B cell (primary cell): ENCODE results near the gene TP53BP1. TPM values are rescaled to one million over a fixed set of nuclear protein-coding genes. Genes with fewer than 3 reads are reported as not detected.

Experiments
- ATAC-seq: fragments of 200-7000 bp; cut with Tn5 transposase; one replicate; pipeline ENCODE4 v1.10.0; 2021; ENCODE audit warnings: low read depth, mild to moderate bottlenecking, moderate number of reproducible peaks, moderate library complexity
- CTCF ChIA-PET: fragments of 350-600 bp; sonication (Branson Sonifier 250); formaldehyde crosslinking; loops from one replicate; lab custom pipeline; 2021; ENCODE audit warnings: antibody characterized with exemption, inconsistent platforms; lab: Charles Lee
- POLR2A ChIA-PET: fragments of 350-600 bp; sonication (Branson Sonifier 250); formaldehyde crosslinking; loops from one replicate; lab custom pipeline; 2021; ENCODE audit warnings: antibody characterized with exemption; lab: Charles Lee
- DNase-seq: peaks from one replicate; pipeline ENCODE4 v3.0.0; 2013
- H2AFZ ChIP-seq: 2 replicates; pipeline ENCODE4 v1.6.1; 2012; ENCODE audit warnings: mild to moderate bottlenecking, low read depth, low read length; ENCODE audit not compliant: insufficient read depth, poor library complexity, severe bottlenecking
- H3K27ac ChIP-seq, 2 donors: 1 replicate in 1 of 2; 2 replicates in 1 of 2; pipeline ENCODE4 v1.5.1; 2012 to 2013; ENCODE audit warnings: low read length in 2 of 2, mild to moderate bottlenecking in 2 of 2, moderate library complexity in 1 of 2
- H3K27me3 ChIP-seq, 4 experiments: fragments of 200-600 bp in 1 of 4; sonication (generic) in 1 of 4; replicated peaks in 1 of 4; 1 replicate in 2 of 4; 2 replicates in 2 of 4; pipeline versions ENCODE4 v1.6.1 to v1.7.0; 2013 to 2016; ENCODE audit warnings: low read length in 3 of 4, mild to moderate bottlenecking in 2 of 4, mixed read lengths in 1 of 4, moderate library complexity in 1 of 4; ENCODE audit not compliant: insufficient read depth in 4 of 4, control insufficient read depth in 3 of 4; ENCODE audit errors: control extremely low read depth in 1 of 4
- H3K36me3 ChIP-seq, 2 experiments: replicated peaks in 1 of 2; 1 replicate in 1 of 2; 2 replicates in 1 of 2; pipeline versions ENCODE4 v1.6.1 to v1.7.1; 2013; ENCODE audit warnings: low read length in 1 of 2; ENCODE audit not compliant: insufficient read depth in 2 of 2, control insufficient read depth in 1 of 2; ENCODE audit errors: control extremely low read depth in 1 of 2, extremely low read depth in 1 of 2
- H3K4me1 ChIP-seq, 2 donors: fragments of 200-600 bp in 1 of 2; sonication (generic) in 1 of 2; 1 replicate in 1 of 2; 2 replicates in 1 of 2; pipeline versions ENCODE4 v1.5.1 to v1.6.1; 2013 to 2017; ENCODE audit warnings: low read length in 2 of 2; ENCODE audit not compliant: control insufficient read depth in 2 of 2, insufficient read depth in 2 of 2
- H3K4me2 ChIP-seq: replicated peaks from 2 replicates; pipeline ENCODE3; 2012; ENCODE audit warnings: mild to moderate bottlenecking, low read depth, low read length; ENCODE audit not compliant: poor library complexity, severe bottlenecking
- H3K4me3 ChIP-seq, 5 experiments: fragments of 200-600 bp in 1 of 5; sonication (generic) in 1 of 5; 1 replicate in 3 of 5; 2 replicates in 2 of 5; pipeline versions ENCODE4 v1.5.1 to v1.7.0; 2011 to 2016; ENCODE audit warnings: low read length in 4 of 5, mild to moderate bottlenecking in 4 of 5, low read depth in 2 of 5, control low read depth in 1 of 5, moderate library complexity in 1 of 5; ENCODE audit not compliant: insufficient read depth in 1 of 5; ENCODE audit errors: control extremely low read depth in 1 of 5, extremely low read depth in 1 of 5
- H3K79me2 ChIP-seq: fragments of 200-600 bp; sonication (generic); one replicate; pipeline ENCODE4 v1.6.0; 2016; ENCODE audit warnings: low read length; ENCODE audit not compliant: control insufficient read depth, insufficient read depth
- H3K9ac ChIP-seq: fragments of 200-600 bp; sonication (generic); 2 replicates; pipeline ENCODE4 v1.6.1; 2017; ENCODE audit warnings: mild to moderate bottlenecking, low read length, moderate library complexity
- H3K9me3 ChIP-seq, 3 donors: one replicate each; pipeline versions ENCODE4 v1.6.1 to v1.7.1; 2013; ENCODE audit warnings: low read length in 2 of 3; ENCODE audit not compliant: control insufficient read depth in 2 of 3, insufficient read depth in 1 of 3; ENCODE audit errors: control extremely low read depth in 1 of 3
- H4K20me1 ChIP-seq: 2 replicates; pipeline ENCODE4 v1.6.0; 2012; ENCODE audit warnings: mild to moderate bottlenecking, low read length; ENCODE audit not compliant: insufficient read depth, control insufficient read depth, poor library complexity, severe bottlenecking
- H3K27ac Mint-ChIP-seq: one replicate; pipeline ENCODE4 v1.8.0; 2021; ENCODE audit warnings: mixed read lengths
- H3K27me3 Mint-ChIP-seq: one replicate; pipeline ENCODE4 v1.8.0; 2021; ENCODE audit warnings: mixed read lengths
- H3K4me1 Mint-ChIP-seq: one replicate; pipeline ENCODE4 v1.8.0; 2021; ENCODE audit warnings: mixed read lengths
- H3K4me3 Mint-ChIP-seq: one replicate; pipeline ENCODE4 v1.8.0; 2021; ENCODE audit warnings: mixed read lengths
- H3K9me3 Mint-ChIP-seq: one replicate; pipeline ENCODE4 v1.8.0; 2022; ENCODE audit warnings: mixed read lengths; ENCODE audit not compliant: insufficient read depth
- EZH2 ChIP-seq: IDR thresholded peaks from 2 replicates; pipeline ENCODE4 v1.6.1; 2012; ENCODE audit warnings: borderline replicate concordance, low read depth, mild to moderate bottlenecking, moderate library complexity, low read length; ENCODE audit not compliant: insufficient read depth, poor library complexity, severe bottlenecking
- WGBS: methylation state at CpG from one replicate; pipeline ENCODE4 v1.1.5; 2013; ENCODE audit warnings: missing lambda C conversion rate; ENCODE audit not compliant: insufficient coverage; 5-methylcytosine and 5-hydroxymethylcytosine counted together
- intact Hi-C: fragments of 100-400 bp; cut with micrococcal nuclease; formaldehyde crosslinking; loops from one replicate; pipeline ENCODE4 v1.10.0; 2022
- polyA plus RNA-seq: library from polyadenylated mRNA; depleted of rRNA; stranded (reverse); fragments of >200 nt; gene quantifications from 2 replicates; pipeline ENCODE4 v1.2.3, GENCODE V29; 2012
- total RNA-seq, 2 donors: library from RNA; stranded (reverse); fragments of 120-200 nt in 1 of 2; gene quantifications; 1 replicate in 1 of 2; 2 replicates in 1 of 2; pipeline versions ENCODE4 v1.2.3 to v1.2.4, GENCODE V29; 2013 to 2022
- TF ChIP-seq, protein P1 (sequence below): fragments of 200-600 bp; IDR thresholded peaks from one replicate; pipeline ENCODE4 v1.8.0; 2022; ENCODE audit warnings: antibody characterized with exemption, mild to moderate bottlenecking

The TP53BP1 gene
- total and polyA plus RNA-seq, 2 donors (not counting 1 experiment from before 2014, with no cell fraction given): 13.1 to 70.5 TPM

DNA sequence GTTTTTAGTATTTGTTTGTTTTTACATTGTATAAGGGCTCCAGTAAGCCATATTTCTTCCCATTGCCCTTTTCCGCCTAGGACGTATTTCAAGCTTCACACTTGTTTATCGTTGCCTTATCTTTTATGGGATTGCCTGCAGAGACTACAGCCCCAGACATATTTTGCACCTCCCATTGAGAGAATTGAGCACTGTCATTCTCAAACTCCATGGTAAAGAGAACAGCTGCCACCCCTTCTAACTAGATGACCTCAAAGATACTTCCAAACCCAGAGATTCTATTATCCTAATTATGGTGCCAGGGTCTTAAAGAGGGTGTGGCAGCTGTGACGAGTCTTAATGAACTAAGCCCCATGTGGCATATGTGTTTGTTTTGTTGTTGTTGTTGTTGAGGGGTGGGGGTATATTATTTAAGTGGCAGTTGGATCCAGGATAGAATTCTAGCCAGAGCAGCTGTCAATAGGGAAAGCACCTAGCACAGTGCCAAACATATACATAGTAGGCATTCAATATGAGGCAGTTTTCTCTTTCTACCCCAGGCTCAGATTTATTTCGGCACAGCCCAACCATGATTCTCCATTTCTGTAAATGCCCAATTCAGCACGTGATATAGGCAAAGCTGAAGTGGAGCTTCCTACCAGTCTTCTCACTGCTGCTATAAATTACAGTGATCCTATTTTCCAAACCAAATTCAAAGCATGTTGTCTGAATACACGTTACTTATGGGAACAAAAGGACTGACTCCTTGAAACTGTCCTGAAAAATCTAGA, 932 bp upstream of the TP53BP1 start:
- H3K4me3 Mint-ChIP-seq: peak overlapping the region; percentile 92
- H3K36me3 ChIP-seq: peaks cover 1 to 9% of the 10 kb centered on the region in 2 experiments
- TF ChIP-seq EZH2: no peak
- TF ChIP-seq, protein P1, sequence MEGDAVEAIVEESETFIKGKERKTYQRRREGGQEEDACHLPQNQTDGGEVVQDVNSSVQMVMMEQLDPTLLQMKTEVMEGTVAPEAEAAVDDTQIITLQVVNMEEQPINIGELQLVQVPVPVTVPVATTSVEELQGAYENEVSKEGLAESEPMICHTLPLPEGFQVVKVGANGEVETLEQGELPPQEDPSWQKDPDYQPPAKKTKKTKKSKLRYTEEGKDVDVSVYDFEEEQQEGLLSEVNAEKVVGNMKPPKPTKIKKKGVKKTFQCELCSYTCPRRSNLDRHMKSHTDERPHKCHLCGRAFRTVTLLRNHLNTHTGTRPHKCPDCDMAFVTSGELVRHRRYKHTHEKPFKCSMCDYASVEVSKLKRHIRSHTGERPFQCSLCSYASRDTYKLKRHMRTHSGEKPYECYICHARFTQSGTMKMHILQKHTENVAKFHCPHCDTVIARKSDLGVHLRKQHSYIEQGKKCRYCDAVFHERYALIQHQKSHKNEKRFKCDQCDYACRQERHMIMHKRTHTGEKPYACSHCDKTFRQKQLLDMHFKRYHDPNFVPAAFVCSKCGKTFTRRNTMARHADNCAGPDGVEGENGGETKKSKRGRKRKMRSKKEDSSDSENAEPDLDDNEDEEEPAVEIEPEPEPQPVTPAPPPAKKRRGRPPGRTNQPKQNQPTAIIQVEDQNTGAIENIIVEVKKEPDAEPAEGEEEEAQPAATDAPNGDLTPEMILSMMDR: no peak
- WGBS: 100% methylated on average over 5 of the region's 7 CpGs
- H3K9ac ChIP-seq: peak overlapping the region; percentile 95
- H3K9me3 ChIP-seq: no peaks in the 10 kb centered on the region
- POLR2A ChIA-PET: interaction anchor here (1.0 to 1.3 kb wide), 3 partner anchors 16 to 20 kb away, joined by 3 to 13 read pairs (median 4); no protein-coding TSS in a partner anchor
- H3K4me1 ChIP-seq: peaks cover 11% of the 10 kb centered on the region in 2 donors
- H3K27ac Mint-ChIP-seq: peak overlapping the region; percentile 56
- no peaks in the 10 kb centered on the region for H4K20me1 ChIP-seq
- no peaks in the 10 kb centered on the region for H3K27me3 ChIP-seq
- CTCF ChIA-PET: interaction anchor here (9.7 kb wide), 1 partner anchor 20 kb away, joined by 97 read pairs; no protein-coding TSS in a partner anchor
- ATAC-seq: no peak
- peaks cover 18% of the 10 kb centered on the region for H3K79me2 ChIP-seq
- H3K4me2 ChIP-seq: peak overlapping the region; percentile 85
- H3K4me3 ChIP-seq: peak overlapping the region in 4 of 5 experiments; percentile 76 to 92 (median 84)
- no peaks in the 10 kb centered on the region for H3K9me3 Mint-ChIP-seq
- DNase-seq: no peak
- H3K27me3 Mint-ChIP-seq: no peaks in the 10 kb centered on the region
- H2AFZ ChIP-seq: peak overlapping the region; percentile 96
- intact Hi-C loops: loop anchor here (1.0 to 10.0 kb wide), 3 partner anchors 16 to 759 kb away; partner anchors contain the start of genes CDAN1, TUBGCP4 and ZSCAN29
- H3K4me1 Mint-ChIP-seq: peaks cover 23% of the 10 kb centered on the region
- peak overlapping the region; percentile 42 to 98 for H3K27ac ChIP-seq

DNA sequence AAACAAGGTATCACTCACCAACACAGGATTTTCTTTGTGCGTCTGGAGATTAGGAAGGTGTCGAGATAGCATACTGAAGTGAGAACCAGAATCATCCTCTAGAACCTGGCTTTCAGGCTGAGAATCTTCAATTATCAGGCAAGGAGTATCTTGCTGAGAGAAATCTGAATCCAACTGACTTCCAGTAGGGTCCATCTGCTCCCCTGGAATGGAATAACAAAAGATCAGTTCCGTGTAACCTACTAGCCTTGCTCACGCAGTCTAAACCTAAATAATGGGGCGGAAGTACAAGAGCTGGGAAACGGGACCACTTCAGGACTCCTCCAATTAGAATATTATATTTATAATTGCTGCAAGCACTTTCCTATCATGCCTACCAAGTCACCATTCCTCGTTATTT, 690 bp downstream of the TP53BP1 start:
- H3K9me3 Mint-ChIP-seq: no peaks in the 10 kb centered on the region
- POLR2A ChIA-PET: interaction anchor here (0.7 to 1.2 kb wide), 2 partner anchors 18 to 86 kb away, joined by 7 to 13 read pairs; no protein-coding TSS in a partner anchor

More for the DNA sequence above, 690 bp downstream of the TP53BP1 start:
- Mint-ChIP-seq H3K4me3 (peak overlapping the region; percentile 92), H3K4me1 (peaks cover 23% of the 10 kb centered on the region), H3K27me3 (no peaks in the 10 kb centered on the region), H3K27ac (peak overlapping the region; percentile 95)
- Histone ChIP-seq H3K4me2 (peak overlapping the region; percentile 85), H3K79me2 (peaks cover 21% of the 10 kb centered on the region), H3K27me3 (no peaks in the 10 kb centered on the region), H3K4me1 (peaks cover 11% of the 10 kb centered on the region in 2 donors), H4K20me1 (no peaks in the 10 kb centered on the region), H2AFZ (peak overlapping the region; percentile 96), H3K4me3 (peak overlapping the region; percentile 76 to 92 (median 80)), H3K36me3 (peaks cover 1 to 14% of the 10 kb centered on the region in 2 experiments), H3K27ac (peak overlapping the region; percentile 70 to 98), H3K9ac (peak overlapping the region; percentile 95), H3K9me3 (no peaks in the 10 kb centered on the region)
- no peak for ATAC-seq
- 7% methylated on average over 1 of the region's 7 CpGs for WGBS
- intact Hi-C loops: loop anchor here (2.0 to 10.0 kb wide), 2 partner anchors 121 to 757 kb away; partner anchors contain the start of genes CDAN1, TUBGCP4 and ZSCAN29
- no peak for DNase-seq
- TF ChIP-seq, protein P1: no peak
- TF ChIP-seq EZH2: no peak
- CTCF ChIA-PET: interaction anchor here (1.0 to 9.7 kb wide), 3 partner anchors 21 to 116 kb away, joined by 3 to 97 read pairs (median 3); partner anchors contain the start of gene MAP1A
